GM19372 (cell line): ENCODE results near the gene PAX6.

ENCODE experiments used
- ATAC-seq: cut with Tn5 transposase; IDR thresholded peaks from one replicate; pipeline ENCODE4 v1.9.1; 2021; ENCODE audit warnings: mild to moderate bottlenecking, low read depth, moderate library complexity; ENCODE audit not compliant: unreplicated experiment

PAX6 gene

GRCh38 chr11:31799435-31800397, 11.4 kb downstream of the PAX6 start:
- ATAC-seq: no peak

DNA sequence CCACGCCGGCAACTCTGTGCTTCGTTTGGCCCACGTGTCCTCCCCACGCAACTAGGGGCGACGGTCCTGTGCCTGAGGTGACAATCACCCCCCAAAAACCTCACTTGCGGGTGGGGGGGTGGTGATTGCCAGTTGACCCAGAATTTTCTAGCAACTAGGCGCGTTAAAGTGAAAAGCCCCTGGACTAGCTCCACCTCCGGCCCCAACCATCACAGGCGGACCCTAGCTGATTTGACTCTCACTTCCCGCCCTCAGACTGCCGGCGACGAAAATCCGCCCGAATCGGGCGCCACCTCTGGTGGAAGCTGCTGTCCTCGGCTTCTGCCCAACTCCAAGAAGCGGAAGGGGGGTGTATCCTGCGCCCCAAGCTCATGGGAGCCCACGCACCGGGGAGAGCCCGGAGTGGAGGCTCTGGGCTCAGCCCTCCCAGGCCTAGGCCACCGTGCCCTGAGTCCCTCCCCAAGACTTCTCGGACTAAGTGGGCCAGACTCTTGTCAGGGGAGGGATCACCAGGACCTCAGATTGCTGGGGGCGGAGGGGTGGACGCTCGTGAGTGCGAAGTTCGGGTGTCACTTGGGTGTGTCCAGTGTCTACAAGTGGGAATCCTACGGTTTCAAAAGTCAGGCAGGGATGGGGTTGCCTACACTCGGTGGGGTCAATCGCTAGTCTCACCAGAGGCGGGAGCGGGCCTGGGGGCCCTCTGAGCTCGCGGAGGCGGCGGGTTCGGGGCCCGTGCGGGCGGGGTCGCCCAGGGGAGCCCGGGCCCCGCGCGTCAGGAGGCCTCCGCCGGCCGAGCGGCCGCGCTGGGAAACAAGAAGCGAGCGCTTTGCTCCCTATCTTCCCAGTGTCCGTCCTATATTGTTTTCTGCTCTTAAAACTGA, 12.3 kb downstream of the PAX6 start:
- no peak for ATAC-seq

- no peak for ATAC-seq
Measured at GRCh38 chr11:31798057-31798553, 13.0 kb downstream of the PAX6 start.

DNA sequence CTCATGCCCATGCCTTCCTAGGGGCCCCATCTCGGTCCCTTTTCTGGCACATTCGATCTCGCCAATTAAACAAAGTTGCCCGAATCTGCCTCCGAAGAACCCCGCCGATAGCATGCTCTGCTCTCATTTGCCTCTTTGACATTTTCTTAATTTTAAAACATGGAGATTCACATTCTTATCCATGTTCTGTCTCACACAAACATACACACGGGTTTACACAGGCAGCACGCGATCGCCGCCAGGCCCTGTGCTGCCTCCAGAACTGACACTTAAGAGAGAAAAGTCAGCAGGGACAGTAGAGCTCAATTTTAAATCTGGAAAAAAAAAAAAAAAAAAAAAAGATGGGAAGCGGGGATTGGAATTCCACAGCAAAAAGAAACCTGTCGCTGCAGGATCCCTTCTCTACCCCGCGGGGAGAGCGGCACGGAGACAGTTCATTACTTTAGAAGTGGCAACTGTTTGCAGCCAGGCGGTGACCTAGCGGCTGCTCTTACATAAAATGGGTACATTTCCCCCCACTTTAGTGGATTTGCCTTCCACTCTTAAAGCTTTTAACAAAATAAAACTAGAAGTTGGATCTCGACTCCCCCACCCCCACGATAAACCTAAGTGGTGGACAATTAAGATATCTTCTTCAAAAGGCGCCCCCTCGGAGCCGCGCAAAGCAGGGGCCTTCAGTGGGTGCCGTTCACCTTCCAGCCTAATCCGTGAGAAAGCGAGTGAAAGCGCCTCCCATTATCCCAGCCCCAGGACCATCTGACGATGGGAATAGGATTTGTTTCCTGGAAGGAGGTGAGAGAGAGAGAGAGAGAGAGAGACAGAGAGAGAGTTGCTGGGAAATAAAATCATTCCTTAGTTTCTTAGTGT, 13.7 kb downstream of the PAX6 start:
- ATAC-seq: no peak

DNA sequence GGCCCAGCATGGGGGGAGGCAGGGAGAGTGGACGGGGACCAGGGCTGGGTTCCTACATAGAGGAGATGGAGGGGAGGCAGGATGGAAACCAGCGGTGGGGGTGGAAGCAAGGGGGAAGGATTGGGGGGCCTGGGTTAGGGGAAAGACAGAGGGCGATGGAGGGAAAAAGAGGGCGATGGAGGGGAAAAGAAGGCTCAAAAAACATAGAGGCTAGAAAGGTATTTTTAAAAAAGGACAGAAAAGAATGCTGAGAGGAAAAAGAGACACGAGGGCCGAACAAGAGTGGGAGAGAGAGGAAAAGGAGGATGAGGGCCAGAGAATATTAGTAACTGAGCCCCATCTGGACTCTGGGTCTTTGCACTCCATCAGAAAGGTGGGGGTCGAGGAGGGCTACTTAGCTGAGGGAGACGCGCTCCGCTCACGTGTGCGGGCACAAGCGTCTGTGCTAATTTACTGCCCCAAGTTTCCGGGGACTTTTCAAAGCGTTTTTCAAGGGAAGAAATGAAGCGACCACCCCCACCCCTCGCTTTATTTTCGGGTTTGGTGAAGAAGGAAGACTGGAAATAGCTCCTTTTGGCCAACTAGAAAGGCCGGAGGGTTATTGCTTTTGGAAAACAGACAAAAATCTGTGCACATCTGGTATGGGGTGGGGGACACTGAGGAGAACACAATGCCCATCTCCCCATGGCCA, 14.5 kb downstream of the PAX6 start:
- ATAC-seq: no peak

GRCh38 chr11:31795706-31796498, 15.2 kb downstream of the PAX6 start:
- ATAC-seq: no peak

GRCh38 chr11:31794548-31794947, 16.6 kb downstream of the PAX6 start:
- no peak for ATAC-seq

GRCh38 chr11:31793264-31793663, 17.9 kb downstream of the PAX6 start:
- no peak for ATAC-seq

DNA sequence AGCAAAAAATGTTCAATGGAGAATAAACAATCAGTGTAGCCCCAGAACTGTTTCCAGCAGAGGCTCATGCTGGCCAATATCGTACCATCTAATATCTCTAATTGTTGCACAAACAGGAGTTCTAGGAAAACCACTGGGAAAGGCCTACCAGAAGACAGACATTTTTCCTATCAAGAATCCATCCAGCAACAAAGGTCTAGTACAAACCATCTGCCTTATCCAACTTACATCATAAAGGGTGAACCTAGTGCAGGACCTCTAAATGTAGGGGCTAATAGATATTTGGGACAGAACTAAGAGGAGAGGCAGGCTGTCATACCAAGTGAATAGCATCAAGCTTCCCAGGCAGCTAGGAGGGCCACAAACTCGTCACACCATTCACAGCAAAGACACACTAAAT, 18.7 kb downstream of the PAX6 start:
- no peak for ATAC-seq

DNA sequence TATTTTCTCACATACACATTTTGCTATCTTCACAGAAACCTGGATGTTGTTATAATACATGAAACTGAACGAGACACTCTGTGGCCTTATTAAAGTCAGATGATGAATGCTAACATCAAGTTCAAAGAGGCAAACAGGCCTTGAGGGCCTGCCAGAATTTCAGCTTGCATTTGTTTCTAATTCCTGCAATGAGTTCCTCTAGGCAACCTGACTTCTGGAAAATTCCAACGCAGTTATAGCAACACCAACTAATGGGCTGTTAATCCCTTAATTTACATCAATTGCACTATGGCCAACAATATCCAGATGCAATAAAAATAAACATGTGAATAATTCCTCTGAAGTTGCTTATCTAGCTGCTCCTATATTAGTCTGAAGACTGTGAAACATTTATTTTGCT, 19.1 kb downstream of the PAX6 start:
- no peak for ATAC-seq

DNA sequence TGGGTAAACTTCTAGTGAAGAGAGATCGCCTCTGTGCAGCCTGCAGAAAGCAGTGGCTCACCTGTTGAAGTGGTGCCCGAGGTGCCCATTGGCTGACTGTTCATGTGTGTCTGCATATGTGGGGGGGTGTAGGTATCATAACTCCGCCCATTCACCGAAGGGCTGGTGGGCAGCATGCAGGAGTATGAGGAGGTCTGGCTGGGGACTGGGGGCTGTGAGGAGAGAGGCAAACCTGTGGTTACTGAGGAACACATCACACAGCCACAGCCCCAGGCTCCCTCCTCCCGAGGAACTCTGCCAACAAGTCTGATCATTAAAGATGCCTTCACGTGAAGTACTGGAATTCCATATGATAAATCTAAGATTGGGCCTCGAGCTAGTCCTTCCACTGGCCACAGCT, 20.5 kb downstream of the PAX6 start:
- ATAC-seq: no peak

- ATAC-seq: no peak
Measured at GRCh38 chr11:31788085-31788484, 23.0 kb downstream of the PAX6 start.

- ATAC-seq: no peak
Measured at GRCh38 chr11:31786996-31787685, 24.0 kb downstream of the PAX6 start.

GRCh38 chr11:31784611-31785010, 26.5 kb downstream of the PAX6 start:
- no peak for ATAC-seq

- ATAC-seq: no peak
Measured at GRCh38 chr11:31783252-31783651, 27.9 kb downstream of the PAX6 start.

- ATAC-seq: no peak
Measured at GRCh38 chr11:31782257-31782656, 28.9 kb downstream of the PAX6 start.

DNA sequence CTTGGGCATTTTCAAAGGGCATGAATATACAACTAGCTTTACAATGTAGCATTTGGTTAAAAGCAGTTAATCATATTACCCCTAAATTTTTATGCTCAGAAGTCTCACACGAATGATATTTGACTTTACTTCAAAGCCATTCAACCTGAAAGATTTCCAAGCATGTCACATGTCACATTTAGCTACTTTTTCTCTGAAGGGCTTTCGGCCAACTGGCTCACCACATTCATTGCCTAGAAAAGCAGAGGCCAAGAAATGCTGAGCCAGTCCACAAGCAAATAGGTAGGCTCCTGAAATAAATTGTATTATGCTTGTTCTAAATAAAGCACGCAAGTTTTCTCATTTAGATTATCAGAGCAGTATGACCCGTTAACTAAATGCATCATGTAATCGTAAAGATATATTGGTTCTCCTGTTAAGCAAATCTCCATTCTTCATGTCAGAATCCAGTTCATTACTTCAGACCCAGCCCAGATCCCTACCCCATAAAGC, 30.6 kb downstream of the PAX6 start:
- no peak for ATAC-seq

DNA sequence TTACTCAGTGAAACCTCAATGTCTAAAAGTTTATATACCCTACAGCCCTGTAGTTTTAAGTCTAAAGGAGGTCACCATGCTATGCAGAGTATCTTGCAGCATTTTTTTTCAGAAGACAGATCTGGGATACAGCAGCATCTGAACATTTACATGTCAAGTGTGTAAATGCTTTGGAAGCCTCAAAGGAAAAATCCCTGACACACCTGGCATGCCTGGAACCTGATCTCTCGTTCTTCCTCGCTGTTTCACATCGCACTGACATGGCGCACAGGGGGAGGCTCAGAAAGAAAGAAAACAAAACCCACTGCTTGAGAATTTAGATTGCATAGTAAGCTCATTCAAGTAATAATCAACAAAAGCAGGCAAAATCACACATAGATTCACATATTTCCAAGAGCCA, 31.0 kb downstream of the PAX6 start:
- no peak for ATAC-seq
